HG03139 (cell line): Measurements from ENCODE around the gene RNF157.

Source experiments
- ATAC-seq: cut with Tn5 transposase; IDR thresholded peaks from one replicate; pipeline ENCODE4 v1.9.1; 2021; ENCODE audit not compliant: unreplicated experiment

The RNF157 gene

DNA sequence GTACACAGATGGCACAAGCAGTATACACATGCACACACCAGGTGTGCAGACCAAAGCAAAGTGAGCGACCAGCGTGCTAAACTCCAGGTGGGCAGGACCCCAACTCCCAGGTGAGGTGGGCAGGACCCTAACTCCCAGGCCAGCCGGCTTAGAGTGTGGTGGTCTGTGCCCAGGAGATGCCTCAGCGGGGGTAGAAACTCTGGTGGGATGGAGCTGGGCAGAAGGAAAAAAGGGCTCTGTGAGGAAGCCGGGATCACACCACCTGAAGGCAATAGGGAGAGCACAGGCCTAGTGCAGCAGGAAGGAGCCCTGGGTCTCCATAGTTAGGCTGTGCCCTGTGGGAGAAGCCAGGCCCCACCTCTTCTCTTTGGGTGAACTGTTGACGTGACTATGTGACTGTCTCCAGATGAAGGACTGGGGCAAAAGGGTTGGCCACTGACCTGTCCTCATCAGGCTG, 97.7 kb downstream of the RNF157 start:
- ATAC-seq: no peak

DNA sequence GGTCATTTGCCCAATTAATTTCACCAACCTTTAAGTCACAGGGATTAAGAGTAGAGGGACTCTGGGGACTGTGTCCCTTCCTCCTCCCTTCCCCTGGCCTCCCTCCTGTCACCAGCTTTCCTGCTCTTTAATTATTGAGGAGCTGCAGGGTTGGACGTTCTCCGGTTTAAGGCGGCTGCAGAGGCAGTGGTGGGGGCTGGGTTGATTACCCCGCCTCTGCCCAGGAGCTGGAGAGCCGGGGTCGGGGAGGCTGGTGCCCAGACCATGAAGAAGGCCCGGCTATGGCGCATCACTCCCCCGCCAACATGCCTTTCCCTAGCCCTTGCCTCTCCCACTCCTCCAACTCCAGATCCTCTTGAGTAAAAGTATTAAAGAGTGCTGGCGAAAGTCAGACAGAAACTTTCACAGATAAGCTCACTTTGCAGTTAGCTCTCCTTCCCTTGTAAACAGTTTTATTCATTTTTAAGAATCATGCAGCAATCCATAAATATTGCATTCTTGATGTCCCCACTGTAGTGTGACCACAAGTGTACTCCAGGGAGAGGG, 98.2 kb downstream of the RNF157 start:
- no peak for ATAC-seq

DNA sequence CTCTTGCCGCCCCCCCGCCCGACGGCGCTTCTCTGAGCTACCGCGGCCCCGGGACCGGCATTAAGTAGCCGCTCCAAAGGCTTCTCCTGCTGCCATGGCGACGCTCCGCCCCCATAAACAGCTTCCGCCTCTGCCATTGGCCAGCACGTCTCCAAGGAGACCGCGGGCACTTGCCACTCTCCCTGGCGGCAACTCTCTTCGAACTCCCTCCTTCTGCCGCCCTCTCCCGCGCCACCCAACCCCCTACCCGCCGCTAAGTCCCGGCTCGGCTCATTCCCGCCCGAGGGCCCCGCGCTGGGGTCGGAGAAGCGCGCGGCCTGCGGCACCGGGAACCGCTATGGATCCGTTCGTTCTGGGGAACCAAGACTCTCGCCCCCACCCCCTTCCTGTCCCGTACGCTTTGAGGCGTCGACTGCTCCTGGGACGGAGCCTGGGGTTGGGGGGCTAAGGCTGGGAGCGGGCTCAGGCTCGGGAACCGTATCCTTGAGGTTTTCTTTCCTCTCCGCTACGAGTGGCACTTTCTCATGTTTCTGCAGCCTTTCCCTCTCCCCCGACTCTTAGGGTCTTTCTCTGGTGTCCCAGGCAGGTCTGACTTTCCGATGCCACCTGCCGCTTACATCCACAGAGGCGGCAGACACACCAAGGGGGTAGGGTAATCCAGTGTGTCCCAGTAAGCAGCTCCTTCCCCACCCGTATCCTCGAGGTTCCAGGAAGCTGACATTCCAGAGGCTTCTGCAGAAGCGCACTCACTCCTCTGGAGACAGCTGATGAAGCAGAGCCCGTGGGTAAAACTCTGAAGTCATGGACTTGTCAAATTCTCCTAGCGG, 98.9 kb downstream of the RNF157 start, which contains the start of gene FOXJ1:
TSS of gene FOXJ1 (minus strand) at position 34 of the 827 bp plus-strand sequence. CDS start 850 bp downstream, outside the sequence.
- ATAC-seq: peak; percentile 55

DNA sequence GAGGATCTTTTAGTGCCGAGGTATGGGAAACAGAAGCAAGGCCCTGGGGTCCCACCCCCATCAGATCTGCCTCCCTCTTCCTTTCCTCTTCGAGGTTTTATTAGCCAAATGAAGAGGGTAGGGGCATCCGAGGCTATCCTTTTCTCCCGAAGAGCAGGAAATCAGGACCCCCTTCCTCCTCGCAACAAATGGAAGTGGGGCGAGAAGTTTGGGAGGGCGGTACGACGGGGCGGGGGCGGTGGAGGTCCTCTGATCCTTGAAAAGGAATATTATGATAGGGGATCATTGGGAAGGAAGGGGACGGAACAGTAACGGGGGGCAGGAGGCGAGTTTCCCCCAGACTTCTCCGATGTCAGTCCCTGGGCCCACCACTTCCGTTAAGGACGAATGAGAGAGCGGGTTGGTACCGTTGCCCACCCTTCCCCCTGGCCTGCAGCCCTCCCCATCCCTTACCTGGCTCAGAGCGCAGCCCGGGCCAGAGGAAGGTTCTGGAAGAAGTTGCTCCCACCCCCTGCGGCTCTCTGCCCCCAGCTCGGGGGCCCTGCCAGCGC, 99.6 kb downstream of the RNF157 start:
- no peak for ATAC-seq

DNA sequence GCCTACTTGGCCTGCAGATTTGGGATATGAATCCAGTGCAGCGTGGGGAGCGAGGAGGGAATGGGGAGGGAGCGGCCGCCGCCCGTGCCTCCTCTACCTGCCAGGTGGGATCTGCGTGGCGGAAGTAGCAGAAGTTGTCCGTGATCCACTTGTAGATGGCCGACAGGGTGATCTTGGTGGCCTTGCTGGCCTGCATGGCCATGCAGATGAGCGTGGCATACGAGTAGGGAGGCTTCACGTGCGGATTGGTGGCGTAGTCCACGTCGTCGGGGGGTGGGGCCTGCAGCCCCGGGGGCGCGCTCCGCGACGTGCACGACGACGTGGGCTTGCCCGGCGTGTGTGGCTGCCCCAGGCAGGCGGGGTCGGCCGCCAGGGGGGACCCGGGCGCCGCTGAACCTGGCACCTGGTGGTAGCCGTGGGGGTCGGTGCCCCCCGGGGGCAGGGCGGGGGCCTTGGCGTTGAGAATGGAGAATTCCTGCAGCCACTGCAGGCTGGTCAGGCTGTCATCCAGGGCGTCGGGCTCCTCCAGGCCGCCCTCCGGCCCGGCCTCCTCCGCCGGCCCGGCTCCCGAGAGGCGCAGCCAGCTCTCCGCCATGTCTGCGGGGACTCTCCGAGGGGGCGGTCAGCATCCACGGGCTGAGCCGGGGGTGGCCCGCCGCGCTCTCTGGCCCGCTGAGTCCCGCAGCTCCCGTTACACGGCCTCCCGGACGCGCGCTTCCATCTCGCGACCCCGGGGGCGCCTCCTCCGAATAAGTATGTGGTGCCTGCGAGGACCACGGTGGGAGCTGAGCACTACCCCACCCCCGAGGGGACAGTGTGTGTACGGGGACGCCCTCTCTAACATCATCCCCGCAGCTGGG, 100.3 kb downstream of the RNF157 start:
- ATAC-seq: no peak

DNA sequence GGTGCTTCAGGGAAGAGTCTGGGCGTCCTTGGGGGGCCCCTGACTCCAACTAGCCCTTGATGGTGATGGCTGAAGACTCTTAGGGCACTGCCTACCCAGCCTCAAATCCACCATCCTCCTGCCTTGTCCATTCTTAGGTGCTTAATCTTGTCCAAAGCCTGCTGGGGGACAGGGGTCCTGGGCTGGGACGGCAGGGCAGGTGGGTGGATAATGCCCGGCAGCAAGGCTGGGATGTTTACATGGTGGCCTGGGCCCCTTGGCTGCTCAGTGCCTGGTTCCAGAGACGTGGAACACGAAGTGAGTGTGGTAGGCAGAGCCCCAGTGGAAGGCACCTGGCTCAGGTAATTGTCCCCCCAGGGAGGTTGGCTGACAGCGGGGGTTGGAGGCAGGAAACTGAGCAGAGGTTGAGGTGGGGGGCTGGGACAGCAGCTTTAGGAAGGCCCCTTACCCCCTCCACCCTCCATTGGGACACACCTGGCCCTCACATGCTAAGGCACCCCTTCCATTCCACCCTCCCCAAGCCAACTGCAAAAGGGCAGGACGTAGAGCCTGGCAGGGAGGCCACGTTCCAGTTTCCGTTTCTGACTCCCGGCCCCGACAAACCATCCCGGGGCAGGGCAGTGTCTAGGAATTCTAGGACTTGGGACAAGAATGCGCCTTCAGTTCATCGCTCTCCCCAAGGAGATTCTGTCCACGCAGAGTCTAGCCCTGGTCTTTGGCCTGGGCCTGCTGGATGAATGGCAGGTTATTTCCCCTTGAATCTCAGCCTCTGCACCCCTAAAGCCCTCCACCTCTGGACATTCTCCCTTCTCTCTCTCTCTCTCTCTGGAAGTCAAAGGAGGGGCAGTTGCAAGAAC, 101.2 kb downstream of the RNF157 start:
- no peak for ATAC-seq

DNA sequence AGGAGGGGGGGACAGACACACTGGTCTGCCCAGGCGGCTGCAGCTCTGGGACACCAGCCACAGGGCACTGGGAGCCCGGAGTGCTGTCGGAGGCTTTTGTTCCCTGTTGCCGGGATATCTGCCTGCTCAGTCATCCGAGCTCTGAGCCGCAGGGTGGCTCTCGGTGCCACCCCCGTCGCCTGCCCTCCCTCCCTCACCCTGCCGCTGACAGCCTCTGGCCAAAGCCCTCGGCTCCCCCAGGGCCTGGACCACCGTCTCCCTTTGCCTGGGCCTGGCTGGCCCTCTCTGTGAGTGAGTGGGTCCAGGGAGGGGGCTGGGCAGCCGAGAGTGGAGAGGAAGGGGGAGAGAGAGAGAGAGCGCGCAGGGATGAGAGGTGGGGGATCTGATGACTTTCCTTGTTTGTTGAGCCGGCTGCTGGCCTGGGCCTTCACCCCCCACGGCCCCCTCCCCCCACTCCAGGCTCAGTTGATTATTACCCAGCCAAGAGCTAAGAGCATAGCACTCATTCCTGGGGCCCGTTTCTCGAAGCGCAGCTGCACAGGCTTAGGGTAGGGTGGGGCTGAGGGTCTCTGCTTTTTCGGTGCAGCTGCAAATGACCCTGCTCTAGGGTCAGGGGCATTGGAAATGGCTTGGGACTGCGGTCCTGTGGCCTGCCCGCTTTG, 101.9 kb downstream of the RNF157 start:
- ATAC-seq: no peak

DNA sequence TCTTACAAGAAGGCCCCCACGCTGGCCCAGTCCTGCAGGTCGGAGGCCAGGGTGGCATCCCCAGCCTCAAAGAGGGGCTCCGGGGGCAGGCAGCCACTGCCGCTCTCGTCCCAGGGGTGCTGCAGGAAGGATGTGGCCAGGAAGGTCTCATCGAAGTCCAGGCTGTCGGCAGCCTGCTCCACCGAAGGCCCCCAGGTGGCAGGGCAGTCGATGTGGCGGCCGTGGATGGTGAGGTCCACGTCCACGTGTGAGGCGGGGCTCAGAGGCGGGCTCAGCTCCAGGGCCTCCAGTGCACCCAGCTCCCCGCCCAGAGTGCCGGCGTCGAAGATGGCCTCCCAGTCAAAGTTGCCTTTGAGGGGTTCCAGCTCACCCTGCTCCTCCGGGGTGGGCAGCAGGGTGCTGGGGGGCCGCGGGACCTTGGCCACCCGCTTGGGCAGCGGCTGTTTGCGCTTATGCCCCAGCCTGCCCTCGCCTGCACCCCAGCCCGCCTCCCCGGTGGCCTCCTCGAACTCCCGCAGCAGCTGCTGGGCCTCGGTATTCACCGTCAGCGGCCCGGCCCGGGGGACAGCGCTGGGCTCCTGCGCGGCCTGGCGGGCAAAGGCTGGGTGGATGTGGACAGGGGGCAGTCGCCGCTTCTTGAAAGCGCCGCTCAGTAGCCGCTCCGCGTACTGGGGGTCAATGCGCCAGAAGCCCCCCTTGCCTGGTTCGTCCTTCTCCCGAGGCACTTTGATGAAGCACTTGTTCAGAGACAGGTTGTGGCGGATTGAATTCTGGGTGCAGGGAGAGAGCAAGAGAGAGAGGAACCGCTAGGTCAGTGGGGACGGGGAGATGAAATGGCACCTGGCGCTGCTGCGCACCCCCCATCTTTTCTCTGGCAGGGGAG, 102.7 kb downstream of the RNF157 start:
- no peak for ATAC-seq

DNA sequence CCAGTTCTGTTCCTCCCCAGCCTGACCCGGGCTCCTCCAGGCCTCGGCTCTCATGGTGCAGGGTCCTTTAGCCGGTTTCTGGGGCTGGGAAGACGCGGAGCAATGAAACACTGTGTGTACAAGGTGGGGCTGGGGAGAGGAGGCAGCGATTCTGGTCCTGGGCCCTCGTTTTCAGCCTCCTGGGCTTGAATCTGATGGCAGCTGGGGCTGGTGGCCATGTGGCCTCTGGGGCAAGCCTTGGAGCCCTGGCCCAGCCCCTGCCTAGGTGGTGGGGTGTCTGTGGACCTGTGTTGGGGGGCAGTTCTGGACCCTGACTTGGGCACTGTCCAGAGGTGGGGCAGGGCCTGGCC, 103.3 kb downstream of the RNF157 start:
- no peak for ATAC-seq

DNA sequence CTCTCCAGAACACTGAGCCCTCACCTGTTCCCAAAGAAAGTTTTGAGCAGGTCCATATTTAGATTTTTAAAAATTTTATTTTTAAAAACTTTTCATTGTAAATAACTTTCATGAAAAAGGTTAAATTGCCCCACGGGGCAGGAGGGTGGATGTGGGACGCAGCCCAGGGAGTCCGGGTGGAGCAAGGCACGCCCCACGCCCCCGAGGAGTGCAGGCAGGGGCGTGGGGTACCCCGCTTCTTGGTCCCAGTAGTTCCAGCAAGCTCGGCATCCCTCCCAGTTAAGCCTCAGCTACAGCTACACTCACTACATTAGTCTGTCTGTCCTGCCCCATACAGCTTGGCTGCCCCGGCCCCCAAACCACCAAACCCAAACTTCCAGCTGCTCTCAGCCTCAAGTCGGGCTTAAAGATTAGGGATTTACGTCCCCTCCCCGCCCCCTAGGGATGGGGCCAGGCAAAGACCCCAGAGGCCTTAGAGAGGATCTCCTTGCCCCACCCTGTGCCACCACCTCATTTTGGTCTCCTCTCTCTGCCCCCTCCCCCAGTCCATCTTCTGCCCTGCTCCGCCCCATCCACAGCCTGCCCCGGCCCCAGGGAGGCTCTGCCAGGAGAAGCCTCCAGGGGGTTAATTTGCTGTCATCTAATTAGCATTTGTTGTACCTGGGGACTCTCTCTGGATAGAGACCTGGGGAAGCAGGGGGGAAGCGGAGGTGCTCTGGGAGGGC, 103.9 kb downstream of the RNF157 start:
- ATAC-seq: no peak

DNA sequence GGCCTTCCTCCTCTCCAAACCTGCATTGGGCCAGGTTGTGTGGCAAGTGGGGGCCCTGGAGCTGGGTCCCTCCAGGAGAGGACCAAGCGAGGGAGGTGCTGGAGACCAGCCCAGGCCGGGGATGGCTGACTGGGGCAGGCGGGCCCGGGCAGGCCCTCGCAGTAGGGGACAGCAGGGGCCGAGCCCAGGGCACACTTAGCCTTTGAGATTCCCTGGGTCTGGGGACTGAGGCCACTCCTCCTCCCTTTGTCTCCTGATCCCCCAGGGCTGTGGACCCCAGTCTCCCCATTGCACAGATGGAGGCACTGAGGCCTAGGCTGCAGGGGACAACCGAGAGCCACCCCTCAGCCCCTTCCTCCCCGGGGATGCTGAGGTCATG, 104.5 kb downstream of the RNF157 start:
- ATAC-seq: no peak

DNA sequence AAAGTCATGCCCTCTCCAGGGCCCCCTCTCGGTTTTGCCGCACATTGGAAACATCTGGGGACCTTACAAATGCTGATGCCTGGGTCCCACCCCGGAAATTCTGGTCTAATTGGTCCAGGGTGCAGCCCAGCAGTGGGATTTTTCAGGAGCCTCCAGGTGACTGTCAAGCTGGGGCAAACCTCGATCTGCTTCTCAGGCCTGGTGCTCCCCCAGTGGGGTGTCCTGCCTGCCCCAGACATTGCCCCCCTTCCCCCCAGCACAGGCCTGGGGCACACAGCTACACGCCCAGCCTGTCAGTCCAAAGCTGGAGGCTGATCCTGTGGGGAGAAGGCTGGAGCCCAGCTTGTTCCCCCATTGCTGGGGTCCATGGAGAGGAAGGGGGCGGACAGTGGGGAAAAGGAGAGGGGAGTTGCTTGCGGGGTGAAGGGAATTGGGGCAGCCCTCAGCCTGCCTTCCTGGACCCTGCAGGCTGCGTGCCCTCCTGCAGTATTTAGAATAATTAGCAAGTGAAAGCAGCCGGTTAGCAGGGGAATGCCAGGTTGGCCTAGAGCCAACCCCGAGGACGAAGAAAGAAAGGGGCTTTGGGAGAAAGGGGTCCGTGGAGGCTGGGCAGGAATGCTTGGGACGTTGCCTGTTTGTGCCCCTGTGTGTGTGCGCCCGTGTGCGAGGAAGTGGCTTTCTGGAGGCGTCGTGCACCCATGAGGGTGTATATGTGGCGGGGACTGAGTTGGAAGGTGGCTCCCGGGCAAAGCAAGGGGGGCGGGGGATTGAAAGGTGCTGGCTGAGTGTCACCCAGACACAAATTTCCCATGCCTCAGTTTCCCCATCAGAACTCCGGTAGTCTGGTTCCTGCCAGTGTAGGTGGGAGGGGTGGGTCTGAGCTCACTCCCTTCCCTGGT, 105.1 kb downstream of the RNF157 start:
- ATAC-seq: no peak

DNA sequence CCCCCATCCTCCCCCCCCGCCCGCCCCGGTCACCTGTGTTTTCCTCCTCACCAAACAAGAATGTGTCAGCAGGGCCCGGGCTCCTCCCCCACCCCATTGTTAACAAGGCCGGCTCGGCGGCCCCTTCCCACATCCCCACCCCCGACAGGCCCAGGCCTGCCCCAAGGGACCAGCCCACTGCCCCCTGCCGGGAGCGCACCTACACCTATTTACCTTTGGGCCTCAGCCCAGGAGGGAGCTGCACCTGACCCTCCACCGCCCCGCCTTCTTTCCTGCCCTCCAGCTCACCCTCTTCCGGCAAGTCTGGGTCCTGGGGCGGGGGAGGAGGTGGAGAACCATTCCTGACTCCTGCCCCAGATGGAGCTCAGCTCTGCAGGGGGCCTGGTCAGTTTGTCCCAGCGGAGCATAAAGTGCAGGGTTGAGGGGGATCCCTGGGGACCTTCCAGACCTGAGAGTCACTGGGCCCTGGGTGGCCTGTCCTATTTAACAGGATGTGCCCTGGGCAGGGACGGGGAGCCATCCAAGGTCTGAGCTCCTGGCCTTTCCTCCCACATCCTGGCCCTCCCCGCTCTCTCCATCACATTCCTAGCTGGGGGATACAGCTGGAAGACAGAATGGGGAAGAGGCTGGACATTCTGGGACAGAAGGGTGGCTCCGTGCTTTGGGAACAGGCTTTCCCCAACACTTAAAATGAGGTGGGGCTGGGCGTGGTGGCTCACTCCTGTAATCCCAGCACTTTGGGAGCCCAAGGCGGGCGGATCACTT, 107.5 kb downstream of the RNF157 start:
- no peak for ATAC-seq

DNA sequence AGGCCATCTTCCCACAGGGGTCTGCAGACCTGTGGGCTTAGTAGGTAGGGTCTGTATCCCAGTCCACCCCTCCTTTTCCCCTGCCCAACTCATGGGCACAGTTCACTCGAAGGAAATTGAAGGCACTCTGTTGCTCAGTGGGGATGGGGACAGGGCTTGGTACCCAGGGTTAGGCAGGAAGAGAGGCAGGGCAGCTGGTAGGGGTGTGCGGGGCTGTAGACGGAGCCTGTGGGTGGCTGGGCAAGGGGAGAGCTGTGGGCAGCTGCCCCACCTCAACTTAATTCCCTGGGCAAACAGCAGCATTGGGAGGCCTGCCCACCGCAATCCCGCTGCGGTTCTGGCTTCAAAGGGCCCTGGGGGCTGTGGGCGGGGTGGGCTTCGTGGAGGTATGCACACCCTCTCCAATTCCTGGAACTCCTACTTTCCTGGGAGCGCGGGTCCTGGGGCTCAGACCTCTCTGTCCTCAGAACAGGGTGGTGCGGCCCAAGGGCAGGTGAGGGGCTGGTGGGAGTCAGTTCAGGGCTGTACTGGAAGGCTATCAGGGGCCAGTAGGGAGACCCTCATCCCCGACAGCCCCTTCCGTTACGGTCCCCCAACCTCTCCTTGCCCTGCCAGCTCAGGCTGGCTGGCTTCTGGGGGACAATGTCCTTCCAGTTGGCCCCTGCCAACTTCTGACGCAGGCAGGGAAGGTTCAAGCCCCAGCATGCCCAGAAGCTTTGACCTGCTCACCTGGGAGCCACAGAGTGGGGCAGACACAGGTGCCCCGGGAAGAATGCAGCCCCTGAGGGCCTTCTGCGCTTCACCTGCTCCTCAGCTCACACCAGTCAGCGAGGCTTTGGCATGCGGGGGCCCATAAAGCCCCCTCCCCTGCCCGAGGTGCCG, 108.4 kb downstream of the RNF157 start:
- no peak for ATAC-seq

DNA sequence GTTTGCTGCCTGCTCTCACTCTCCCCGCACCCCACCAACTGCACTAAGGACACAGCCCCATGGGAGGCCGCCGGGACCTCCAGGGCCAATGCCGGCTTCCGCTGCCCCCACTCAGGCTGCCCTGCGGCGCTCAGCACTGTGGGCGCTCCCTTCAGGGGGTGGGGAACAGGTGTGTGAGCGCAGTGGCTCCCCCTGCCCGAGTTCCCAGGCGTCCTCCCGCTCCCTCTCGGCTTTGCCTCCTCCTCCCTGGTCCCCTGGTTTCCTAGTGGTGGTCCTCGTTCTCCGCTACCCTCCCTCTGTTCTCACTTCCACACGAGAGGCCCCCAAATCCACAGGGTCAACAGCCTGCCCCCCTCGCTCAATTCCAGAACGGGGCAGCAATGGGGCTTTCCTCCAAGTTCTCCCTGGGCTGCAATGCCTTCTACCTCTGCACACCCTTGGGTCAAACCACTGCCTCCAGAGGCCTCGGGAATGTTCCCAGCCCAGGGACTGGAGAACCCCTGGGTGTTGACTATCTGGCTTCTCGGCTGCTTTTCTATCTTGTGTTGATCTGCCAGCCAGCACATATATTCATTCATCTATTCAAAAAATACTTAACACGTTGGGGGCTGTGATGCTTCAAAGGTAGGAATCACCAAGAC, 109.1 kb downstream of the RNF157 start:
- no peak for ATAC-seq
